ENCODE data around the gene SPRED2. TPM values are rescaled to one million over a fixed set of nuclear protein-coding genes. Genes with fewer than 3 reads are reported as not detected.

The SPRED2 gene
- total and polyA plus RNA-seq, 2 of the 8 experiments (the other 6 are each of a cell fraction or from before 2014, with no cell fraction given) = 15.3 to 22.5 TPM

- TF ChIP-seq NRF1 (IDR thresholded peaks at IDR 0.05; ENCODE audit: low read depth, low read length) = no peak
- TF ChIP-seq ZNF274 (IDR thresholded peaks at IDR 0.05; ENCODE audit: borderline replicate concordance, extremely low read depth, low read length) = no peak
- TF ChIP-seq TCF12 (IDR thresholded peaks at IDR 0.05; ENCODE audit: low read depth, low read length) = no peak
Observed at GRCh38 chr2:65311049-65311448, 121.3 kb downstream of the SPRED2 start (continued).

All from H1 (cell line).